Naive B cell (primary cell): Measurements from ENCODE around the gene ZNF444. TPM values are rescaled to one million over a fixed set of nuclear protein-coding genes. Genes with fewer than 3 reads are reported as not detected.
"Not testable (repeated sequence)": the region's sequence is repeated elsewhere in the genome, so short reads cannot be mapped to it uniquely, and the experiment has no call there.

ENCODE experiments used
- ATAC-seq, 2 donors: fragments of 150-1000 bp; cut with Tn5 transposase; 2 replicates each; pipeline ENCODE4 v1.10.0; 2021; ENCODE audit warnings: low read depth in 2 of 2, mild to moderate bottlenecking in 2 of 2, moderate library complexity in 2 of 2
- DNase-seq: peaks from one replicate; pipeline ENCODE4 v3.0.0; 2022
- H3K27ac Mint-ChIP-seq, 6 donors: one replicate each; pipeline ENCODE4 v1.8.0; 2020 to 2022; ENCODE audit warnings: mild to moderate bottlenecking in 6 of 6, mixed read lengths in 6 of 6, moderate library complexity in 5 of 6, inconsistent platforms in 2 of 6
- H3K27me3 Mint-ChIP-seq, 3 donors: one replicate each; pipeline ENCODE4 v1.8.0; 2021 to 2022; ENCODE audit warnings: mixed read lengths in 3 of 3, mild to moderate bottlenecking in 1 of 3
- H3K36me3 Mint-ChIP-seq, 2 donors: one replicate each; pipeline ENCODE4 v1.8.0; 2020 to 2022; ENCODE audit warnings: mixed read lengths in 2 of 2, inconsistent platforms in 1 of 2, mild to moderate bottlenecking in 1 of 2
- H3K4me1 Mint-ChIP-seq, 3 donors: one replicate each; pipeline ENCODE4 v1.8.0; 2020 to 2022; ENCODE audit warnings: mixed read lengths in 3 of 3, inconsistent platforms in 1 of 3, mild to moderate bottlenecking in 1 of 3, moderate library complexity in 1 of 3
- H3K4me3 Mint-ChIP-seq, 8 donors: one replicate each; pipeline ENCODE4 v1.8.0; 2020 to 2022; ENCODE audit warnings: mild to moderate bottlenecking in 8 of 8, mixed read lengths in 8 of 8, moderate library complexity in 8 of 8, inconsistent platforms in 2 of 8
- H3K9me3 Mint-ChIP-seq, 7 donors: one replicate each; pipeline ENCODE4 v1.8.0; 2020 to 2022; ENCODE audit warnings: mixed read lengths in 7 of 7, mild to moderate bottlenecking in 5 of 7, inconsistent platforms in 2 of 7, moderate library complexity in 1 of 7
- polyA plus RNA-seq, 6 donors: library from polyadenylated mRNA; unstranded; fragments of 300-500 nt; fragmentation: Illumina TruSeq; gene quantifications; one replicate each; pipeline ENCODE4 v1.2.3, GENCODE V29; 2021; ENCODE audit warnings: low read depth in 6 of 6

Gene ZNF444
- polyA plus RNA-seq, result 10 to 100 TPM in 5 of 6 donors, 1 to 10 TPM in 1; 9.7 to 24.6 (median 13.1) TPM

DNA sequence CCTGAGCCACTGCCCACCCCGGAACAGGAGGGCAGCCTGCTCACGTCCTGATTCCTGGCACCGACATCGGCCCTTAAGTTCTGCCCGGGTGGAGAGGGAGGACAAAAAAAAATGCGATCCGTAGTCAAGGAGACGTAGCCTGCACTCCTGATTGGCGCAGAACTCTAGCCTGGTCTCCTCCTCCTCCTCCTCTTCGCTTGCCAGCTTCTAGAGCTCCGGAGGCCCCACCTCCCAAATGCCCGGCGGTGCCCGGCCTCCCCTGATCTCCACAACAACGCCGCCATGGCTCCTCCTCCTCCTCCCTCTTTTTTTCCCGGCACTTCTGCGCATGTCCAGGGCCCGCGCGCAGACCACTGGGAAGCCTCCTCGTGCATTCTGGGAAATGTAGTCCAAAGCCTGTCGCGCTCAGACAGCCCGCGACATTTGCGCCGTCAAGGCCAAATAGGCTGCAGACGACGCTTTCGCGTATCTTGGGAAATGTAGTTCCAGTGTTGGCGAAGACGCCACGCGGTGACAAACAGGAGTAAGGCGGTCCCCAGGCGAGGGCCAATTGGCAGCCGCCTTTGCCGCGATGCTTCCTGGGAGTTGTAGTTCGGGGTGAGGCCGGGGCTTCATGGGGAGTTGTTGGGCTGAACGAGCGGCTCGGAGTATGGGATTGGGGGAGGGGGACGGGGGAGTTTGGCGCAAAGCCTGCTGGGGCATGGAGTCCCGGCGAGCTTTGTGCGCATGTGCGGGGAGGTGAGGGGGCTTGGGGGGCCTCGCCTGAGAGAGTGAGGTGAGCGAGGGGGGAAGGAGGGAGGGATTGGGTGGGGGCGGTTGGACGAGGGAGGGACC is at the start of gene ZNF444:
Gene ZNF444 (plus strand): TSS at position 705 of the 834 bp plus-strand sequence. CDS start 5,625 bp downstream, outside the sequence.
- peak; percentile 91 for ATAC-seq
- Mint-ChIP-seq H3K36me3 (no peaks in the 10 kb centered on the region), H3K27ac (peak within 1 kb of the TSS; percentile 94 to 98 (median 96)), H3K4me3 (peak within 1 kb of the TSS; percentile 93 to 99 (median 96)), H3K9me3 (no peaks in the 10 kb centered on the region), H3K4me1 (peaks cover 37 to 48% (median 43%) of the 10 kb centered on the region in 3 donors), H3K27me3 (no peaks in the 10 kb centered on the region)
- DNase-seq, result peak; percentile 99

DNA sequence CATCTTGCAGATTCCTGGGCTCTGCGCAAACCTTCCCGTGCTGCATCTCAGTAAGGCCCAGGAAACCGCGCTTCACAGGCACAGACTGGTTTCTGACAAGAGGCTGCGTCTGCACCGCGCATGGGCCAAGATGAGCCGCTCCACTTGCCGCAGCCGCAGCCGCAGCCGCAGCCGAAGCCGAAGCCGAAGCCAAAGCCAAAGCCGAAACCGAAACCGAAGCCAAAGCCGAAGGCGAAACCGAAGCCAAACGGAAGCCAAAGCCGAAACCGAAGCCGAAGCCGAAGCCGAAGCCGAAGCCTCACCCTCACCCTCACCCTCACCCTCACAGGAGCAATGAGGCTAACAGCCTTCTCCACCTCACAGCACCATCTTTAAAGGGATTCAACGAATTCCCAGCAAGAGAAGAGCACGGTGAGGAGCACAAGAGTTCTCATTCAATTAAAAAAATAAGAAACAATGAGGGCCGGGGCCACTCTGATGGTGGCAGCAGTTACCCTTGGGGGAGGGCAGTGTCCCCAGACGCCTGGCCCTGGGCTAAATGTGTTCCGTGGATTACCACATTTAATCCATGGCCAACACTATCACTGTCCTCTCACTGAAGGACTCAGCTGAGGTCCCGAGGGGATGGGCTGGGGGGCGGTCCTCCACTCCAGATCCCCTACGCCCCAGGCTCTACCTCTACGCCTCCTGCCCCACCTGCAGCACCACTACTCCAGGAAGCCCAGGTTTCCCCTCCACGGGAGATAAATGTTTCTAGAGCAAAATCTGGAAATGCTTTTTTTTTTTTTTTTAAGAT is 49.1 kb upstream of the ZNF444 start:
- H3K36me3 Mint-ChIP-seq, result peaks cover 0 to 14% of the 10 kb centered on the region in 2 donors
- peaks cover 21 to 26% (median 23%) of the 10 kb centered on the region in 3 donors for H3K4me1 Mint-ChIP-seq
- H3K27ac Mint-ChIP-seq, result peak overlapping the region in 1 of 6 donors; percentile 58
- H3K4me3 Mint-ChIP-seq, result no peak overlapping the region
- ATAC-seq (no peak), DNase-seq (no peak)
- peaks cover 0 to 4% (median 0%) of the 10 kb centered on the region in 7 donors for H3K9me3 Mint-ChIP-seq
- no peaks in the 10 kb centered on the region for H3K27me3 Mint-ChIP-seq

DNA sequence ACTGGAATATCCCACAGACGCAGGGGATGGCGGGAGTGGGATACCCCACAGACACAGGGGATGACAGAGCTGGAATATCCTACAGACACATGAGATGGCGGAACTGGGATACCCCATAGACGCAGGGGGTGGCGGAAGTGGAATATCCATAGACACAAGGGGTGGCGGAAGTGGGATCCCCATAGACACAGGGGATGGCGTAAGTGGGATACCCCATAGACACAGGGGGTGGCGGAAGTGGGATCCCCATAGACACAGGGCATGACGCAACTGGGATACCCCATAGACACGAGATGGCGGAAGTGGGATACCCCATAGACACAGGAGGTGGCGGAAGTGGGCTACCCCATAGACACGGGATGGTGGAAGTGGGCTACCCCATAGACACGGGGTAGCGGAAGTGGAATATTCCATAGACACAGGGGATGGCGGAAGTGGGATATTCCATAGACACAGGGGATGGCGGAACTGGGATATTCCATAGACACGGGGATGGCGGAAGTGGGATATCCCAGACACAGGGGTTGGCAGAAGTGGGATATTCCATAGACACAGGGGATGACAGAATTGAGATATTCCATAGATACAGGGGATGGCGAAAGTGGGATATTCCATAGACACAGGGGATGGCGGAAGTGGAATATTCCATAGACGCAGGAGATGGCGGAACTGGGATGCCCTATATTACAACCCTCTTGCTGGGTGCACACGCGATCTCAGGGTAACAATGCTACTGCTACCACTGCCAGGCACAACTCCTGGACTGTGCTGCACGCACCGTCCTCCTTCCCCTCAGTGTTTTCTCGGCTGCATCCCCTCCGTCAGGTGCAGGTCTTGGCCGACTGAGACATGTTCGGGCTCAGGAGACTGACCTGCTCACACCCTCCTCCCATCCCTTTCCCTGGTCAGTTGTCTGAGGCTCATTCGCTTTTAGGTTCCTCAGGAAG is 48.1 kb upstream of the ZNF444 start:
- peaks cover 21 to 26% (median 23%) of the 10 kb centered on the region in 3 donors for H3K4me1 Mint-ChIP-seq
- no peak for ATAC-seq
- H3K27ac Mint-ChIP-seq, result peak overlapping the region in 3 of 6 donors; percentile 9 to 78 (median 57)
- H3K4me3 Mint-ChIP-seq, result no peak overlapping the region
- peaks cover 0 to 4% (median 0%) of the 10 kb centered on the region in 7 donors for H3K9me3 Mint-ChIP-seq
- no peak for DNase-seq
- H3K36me3 Mint-ChIP-seq, result peaks cover 0 to 14% of the 10 kb centered on the region in 2 donors
- H3K27me3 Mint-ChIP-seq, result no peaks in the 10 kb centered on the region

DNA sequence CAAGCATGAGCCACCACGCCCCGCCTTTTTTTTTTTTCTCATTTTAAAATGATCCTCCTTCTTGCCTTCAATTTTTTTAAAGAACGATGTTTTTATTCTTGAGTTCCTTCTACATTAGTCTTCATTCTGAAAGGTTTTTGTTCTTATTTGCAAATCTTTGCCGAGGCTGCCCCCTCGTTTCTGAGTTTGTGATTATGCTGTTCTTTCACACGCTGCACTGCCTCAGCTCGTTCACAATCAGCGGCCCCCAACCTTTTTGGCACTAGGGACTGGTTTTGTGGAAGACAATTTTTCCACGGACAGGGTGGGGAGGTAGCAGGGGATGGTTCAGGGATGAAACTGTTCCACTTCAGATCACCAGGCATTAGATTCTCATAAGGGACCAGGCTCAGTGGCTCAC is 46.6 kb upstream of the ZNF444 start:
- H3K36me3 Mint-ChIP-seq, result peaks cover 0 to 14% of the 10 kb centered on the region in 2 donors
- no peak overlapping the region for H3K4me3 Mint-ChIP-seq
- peaks cover 0 to 4% (median 0%) of the 10 kb centered on the region in 7 donors for H3K9me3 Mint-ChIP-seq
- DNase-seq (no peak), ATAC-seq (no peak)
- H3K27ac Mint-ChIP-seq, result peak overlapping the region in 1 of 6 donors; percentile 41
- H3K4me1 Mint-ChIP-seq, result peaks cover 21 to 23% (median 22%) of the 10 kb centered on the region in 3 donors
- H3K27me3 Mint-ChIP-seq, result no peaks in the 10 kb centered on the region

DNA sequence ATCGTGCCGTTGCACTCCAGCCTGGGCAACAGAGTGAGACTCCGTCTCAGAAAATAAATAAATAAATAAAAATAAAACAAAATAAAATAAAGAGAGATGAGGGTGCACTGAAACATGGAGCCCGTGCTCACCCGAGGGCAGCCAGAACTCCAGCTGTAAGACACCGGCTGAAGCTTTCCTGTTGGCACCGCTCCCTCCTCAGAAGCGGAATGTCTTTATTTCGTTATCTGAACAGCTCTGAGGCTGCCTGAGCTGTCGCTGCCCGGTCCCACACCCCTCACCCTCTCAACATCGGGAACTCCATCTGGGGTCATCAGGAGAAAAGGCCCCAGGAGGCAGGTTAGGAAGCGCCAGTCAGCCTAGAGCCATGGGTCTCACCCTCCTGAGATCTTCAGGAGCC is 44.4 kb upstream of the ZNF444 start:
- Mint-ChIP-seq H3K27ac (no peak overlapping the region), H3K4me3 (no peak overlapping the region), H3K36me3 (peaks cover 0 to 18% of the 10 kb centered on the region in 2 donors), H3K27me3 (no peaks in the 10 kb centered on the region), H3K9me3 (peaks cover 0 to 4% (median 0%) of the 10 kb centered on the region in 7 donors), H3K4me1 (peaks cover 11 to 17% (median 16%) of the 10 kb centered on the region in 3 donors)
- ATAC-seq, result no peak
- DNase-seq, result no peak

DNA sequence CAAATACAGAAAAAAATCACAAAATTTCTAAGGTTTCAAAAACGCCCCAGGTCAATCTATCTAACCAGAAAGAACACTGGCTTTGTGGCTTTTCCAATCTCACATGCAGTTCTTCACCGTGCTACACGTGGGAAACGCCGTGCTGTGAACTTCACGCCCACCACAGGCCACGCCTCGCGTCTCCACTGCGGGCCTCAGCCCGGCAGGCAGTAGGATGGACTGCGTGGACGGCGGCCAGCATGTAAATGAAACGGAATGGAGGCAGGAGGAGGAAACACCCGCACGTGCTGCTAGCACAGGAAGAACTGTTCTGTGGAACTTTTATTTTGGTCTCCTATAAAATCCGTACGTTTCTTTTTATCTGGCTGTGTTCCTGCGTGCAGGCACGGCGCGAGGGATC is 43.8 kb upstream of the ZNF444 start:
- Mint-ChIP-seq H3K27ac (no peak overlapping the region), H3K4me1 (peaks cover 11 to 16% (median 14%) of the 10 kb centered on the region in 3 donors), H3K36me3 (peaks cover 0 to 20% of the 10 kb centered on the region in 2 donors), H3K9me3 (peaks cover 0 to 4% (median 0%) of the 10 kb centered on the region in 7 donors), H3K27me3 (no peaks in the 10 kb centered on the region), H3K4me3 (no peak overlapping the region)
- DNase-seq (no peak), ATAC-seq (no peak)

DNA sequence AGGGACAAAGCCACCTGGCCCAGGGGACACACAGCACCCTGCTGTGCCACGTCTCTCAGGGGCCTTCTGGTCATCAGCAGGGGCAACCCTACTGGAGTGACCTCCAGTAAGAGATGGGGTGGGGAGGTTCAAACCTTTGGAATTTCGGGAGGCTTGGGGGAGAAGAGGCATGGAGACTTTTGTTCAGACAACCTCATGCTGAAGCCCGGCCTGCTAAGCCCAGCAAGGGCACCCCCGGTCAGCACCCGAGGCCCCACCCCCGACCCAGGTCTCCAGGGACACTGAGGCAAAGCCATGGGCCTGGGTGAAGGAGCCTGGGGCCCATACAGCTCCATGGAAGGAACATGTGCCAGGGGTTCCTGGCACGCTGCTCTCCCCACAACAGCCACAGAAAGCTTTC is 43.3 kb upstream of the ZNF444 start:
- Mint-ChIP-seq H3K4me1 (peaks cover 9 to 11% (median 10%) of the 10 kb centered on the region in 3 donors), H3K36me3 (peaks cover 0 to 17% of the 10 kb centered on the region in 2 donors), H3K27me3 (no peaks in the 10 kb centered on the region), H3K9me3 (peaks cover 0 to 2% (median 0%) of the 10 kb centered on the region in 7 donors), H3K27ac (no peak overlapping the region), H3K4me3 (no peak overlapping the region)
- ATAC-seq, result no peak
- DNase-seq, result no peak

DNA sequence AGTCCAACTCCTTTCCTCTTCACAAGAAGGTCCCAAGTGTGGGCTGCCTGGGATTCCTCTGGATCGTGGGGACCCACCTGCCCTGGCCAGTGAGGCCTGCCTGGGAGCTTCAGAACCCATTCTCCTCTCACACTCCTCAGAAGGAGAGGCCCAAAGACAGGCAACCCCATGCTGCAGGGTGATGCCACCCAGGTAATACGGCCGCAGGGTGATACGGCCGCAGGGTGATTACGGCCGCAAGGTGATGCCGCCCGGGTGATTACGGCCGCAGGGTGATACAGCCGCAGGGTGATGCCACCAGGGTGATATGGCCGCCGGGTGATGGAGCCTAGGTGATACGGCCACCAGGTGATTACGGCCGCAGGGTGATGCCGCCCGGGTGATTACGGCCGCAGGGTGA is 42.9 kb upstream of the ZNF444 start:
- H3K36me3 Mint-ChIP-seq, result peaks cover 0 to 12% of the 10 kb centered on the region in 2 donors
- H3K9me3 Mint-ChIP-seq, DNase-seq, H3K27ac Mint-ChIP-seq, ATAC-seq, H3K4me3 Mint-ChIP-seq, H3K27me3 Mint-ChIP-seq, H3K4me1 Mint-ChIP-seq: not testable (repeated sequence)

DNA sequence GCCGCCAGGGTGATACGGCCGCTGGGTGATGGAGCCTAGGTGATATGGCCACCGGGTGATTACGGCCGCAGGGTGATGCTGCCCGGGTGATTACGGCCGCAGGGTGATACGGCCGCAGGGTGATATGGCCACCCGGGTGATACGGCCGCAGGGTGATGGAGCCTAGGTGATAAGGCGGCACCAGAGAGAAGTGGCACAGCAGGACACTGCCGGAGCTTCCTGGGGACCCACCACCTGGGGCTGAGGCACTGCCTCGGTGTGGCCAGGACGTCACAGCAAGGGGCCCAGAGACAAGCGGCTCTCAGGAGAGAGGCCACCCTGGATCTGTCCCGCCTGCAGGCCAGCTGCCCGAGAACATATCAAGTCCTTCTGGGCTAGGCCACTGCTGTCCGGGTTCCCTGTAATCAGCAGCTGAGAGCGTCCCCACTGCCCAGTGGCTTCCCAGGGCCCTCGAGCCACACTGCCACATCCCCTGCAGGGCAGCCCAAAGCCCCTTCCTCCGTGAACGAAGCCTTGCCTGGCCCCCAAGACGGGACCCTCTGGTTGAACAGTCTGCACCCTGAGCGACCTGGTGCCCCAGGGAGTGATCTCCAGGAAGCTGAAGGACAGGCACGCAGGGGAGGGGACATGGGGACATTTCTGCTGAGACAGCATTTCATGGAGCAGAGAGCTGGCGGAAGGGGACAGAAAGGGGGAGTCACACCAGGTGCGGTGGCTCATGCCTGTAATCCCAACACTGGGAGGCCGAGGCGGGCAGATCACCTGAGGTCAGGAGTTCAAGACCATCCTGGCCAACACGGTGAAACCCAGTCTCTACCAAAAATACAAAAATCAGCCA is 42.1 kb upstream of the ZNF444 start:
- Mint-ChIP-seq H3K36me3 (peaks cover 0 to 7% of the 10 kb centered on the region in 2 donors), H3K9me3 (no peaks in the 10 kb centered on the region), H3K4me1 (peaks cover 3 to 5% (median 5%) of the 10 kb centered on the region in 3 donors), H3K27me3 (no peaks in the 10 kb centered on the region), H3K27ac (peak overlapping the region in 2 of 6 donors; percentile 69 to 83), H3K4me3 (no peak overlapping the region)
- ATAC-seq, result no peak
- DNase-seq, result no peak

DNA sequence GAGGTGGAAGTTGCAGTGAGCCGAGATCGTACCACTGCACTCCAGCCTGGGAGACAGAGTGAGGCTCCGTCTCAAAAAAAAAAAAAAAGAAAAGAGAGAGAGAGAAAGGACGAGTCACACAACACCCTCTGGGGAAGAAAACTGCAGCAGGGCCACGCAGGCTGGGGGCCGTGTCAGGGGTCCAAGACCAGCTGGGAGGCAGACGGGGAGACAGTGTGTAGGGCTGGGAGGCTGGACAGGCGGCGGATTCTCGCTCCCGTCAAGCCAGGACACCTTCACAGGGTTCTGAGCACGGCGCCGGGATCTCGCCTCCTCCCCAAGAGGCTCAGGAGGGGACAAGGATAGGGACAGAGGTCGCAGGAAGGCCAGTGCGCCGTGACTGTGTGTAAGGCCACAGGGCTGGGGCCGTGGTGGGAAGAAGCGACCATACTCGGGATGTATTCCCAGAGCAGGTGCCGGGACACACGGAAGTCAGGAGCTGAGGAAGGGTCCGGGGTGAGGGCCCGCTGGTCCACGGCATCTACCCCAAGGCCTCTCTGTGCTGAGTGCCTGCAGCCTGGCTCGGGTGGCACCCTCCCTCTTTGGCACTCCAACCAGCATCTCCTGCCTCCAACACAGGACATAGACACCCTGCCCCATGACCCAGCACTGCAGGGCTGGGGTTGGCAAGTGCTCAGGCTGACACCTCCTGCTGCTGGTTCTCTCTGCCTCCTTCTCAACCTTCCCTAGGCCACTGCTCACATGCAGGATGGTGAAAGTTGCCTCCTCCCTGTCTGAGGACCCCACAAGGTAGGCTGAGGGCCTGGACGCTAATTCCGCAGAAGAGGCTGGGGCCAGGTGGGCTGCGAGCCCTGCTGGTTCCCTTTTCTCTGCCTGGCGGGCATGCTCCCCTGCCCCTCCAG is 41.2 kb upstream of the ZNF444 start:
- H3K4me1 Mint-ChIP-seq, result peaks cover 6 to 9% (median 8%) of the 10 kb centered on the region in 3 donors
- H3K27ac Mint-ChIP-seq, result peak overlapping the region in 1 of 6 donors; percentile 56
- no peak overlapping the region for H3K4me3 Mint-ChIP-seq
- H3K9me3 Mint-ChIP-seq, result no peaks in the 10 kb centered on the region
- DNase-seq (no peak), ATAC-seq (no peak)
- H3K36me3 Mint-ChIP-seq, result peaks cover 0 to 7% of the 10 kb centered on the region in 2 donors
- no peaks in the 10 kb centered on the region for H3K27me3 Mint-ChIP-seq

DNA sequence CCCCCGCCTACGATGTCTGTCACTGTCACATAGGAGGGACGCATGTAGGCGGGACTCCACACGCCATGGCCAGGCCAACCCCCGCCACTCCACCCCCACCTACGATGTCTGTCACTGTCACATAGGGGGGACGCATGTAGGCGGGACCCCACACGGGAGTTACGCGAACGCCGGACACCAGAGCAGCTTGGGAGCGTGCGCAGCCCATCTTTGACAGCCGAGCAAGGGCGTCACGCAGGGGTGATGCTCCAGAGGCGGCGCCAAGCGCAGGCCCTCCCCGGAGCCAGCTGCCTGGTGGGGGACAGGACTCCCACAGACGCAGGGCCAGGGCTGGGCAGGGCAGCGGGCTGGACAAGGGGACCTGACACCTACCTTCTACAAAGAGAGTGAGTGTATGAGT is 40.0 kb upstream of the ZNF444 start:
- Mint-ChIP-seq H3K9me3 (no peaks in the 10 kb centered on the region), H3K27ac (peak overlapping the region in 2 of 6 donors; percentile 44 to 88), H3K4me1 (peaks cover 14 to 17% (median 17%) of the 10 kb centered on the region in 3 donors), H3K36me3 (peaks cover 0 to 7% of the 10 kb centered on the region in 2 donors), H3K27me3 (no peaks in the 10 kb centered on the region), H3K4me3 (no peak overlapping the region)
- no peak for ATAC-seq
- no peak for DNase-seq
